HepG2 (cell line): ENCODE results near the gene RPL5. TPM values are rescaled to one million over a fixed set of nuclear protein-coding genes. Genes with fewer than 3 reads are reported as not detected.
A peak's percentile ranks its signal among the peaks of the same experiment; 100 is the strongest.

ENCODE experiments used
- CEBPG ChIP-seq: IDR thresholded peaks from 2 replicates; pipeline ENCODE4 v1.6.1; 2016
- FOSL2 ChIP-seq: sonication (generic); formaldehyde crosslinking; IDR thresholded peaks from 2 replicates; pipeline ENCODE4 v1.4.0; 2020; ENCODE audit warnings: missing genetic modification reagents
- FOXP1 ChIP-seq, 2 experiments: fragments of 450-650 bp in 1 of 2; IDR thresholded peaks; 2 replicates each; pipeline ENCODE4 v1.6.1; 2017 to 2018; ENCODE audit warnings: antibody characterized with exemption in 1 of 2
- HDAC2 ChIP-seq: sonication (generic); formaldehyde crosslinking; IDR thresholded peaks from 2 replicates; pipeline ENCODE4 v1.4.0; 2020; ENCODE audit warnings: missing genetic modification reagents
- HOXA3 ChIP-seq: sonication (generic); formaldehyde crosslinking; IDR thresholded peaks from 2 replicates; pipeline ENCODE4 v1.5.0; 2020; ENCODE audit warnings: missing genetic modification reagents
- HOXD1 ChIP-seq: sonication (generic); formaldehyde crosslinking; IDR thresholded peaks from 2 replicates; pipeline ENCODE4 v1.5.0; 2020; ENCODE audit warnings: missing genetic modification reagents
- KAT7 ChIP-seq: IDR thresholded peaks from 2 replicates; pipeline ENCODE4 v1.6.1; 2018; ENCODE audit warnings: borderline replicate concordance, missing compliant biosample characterization
- KAT8 ChIP-seq: IDR thresholded peaks from 2 replicates; pipeline ENCODE4 v1.6.1; 2016; ENCODE audit warnings: missing genetic modification reagents, missing compliant biosample characterization
- KDM6A ChIP-seq: IDR thresholded peaks from 2 replicates; pipeline ENCODE4 v1.6.1; 2016; ENCODE audit warnings: low read depth
- LCORL ChIP-seq, 2 experiments: fragments of 450-650 bp in 1 of 2; sonication (generic) in 1 of 2; formaldehyde crosslinking in 1 of 2; IDR thresholded peaks; 2 replicates each; pipeline versions ENCODE4 v1.5.0 to v1.6.1; 2017 to 2020; ENCODE audit warnings: antibody characterized with exemption in 1 of 2, missing genetic modification reagents in 1 of 2
- MEIS2 ChIP-seq: sonication (generic); formaldehyde crosslinking; IDR thresholded peaks from 2 replicates; pipeline ENCODE4 v1.9.0; 2021; ENCODE audit warnings: mild to moderate bottlenecking, missing genetic modification reagents
- MYC ChIP-seq: sonication (generic); formaldehyde crosslinking; IDR thresholded peaks from 2 replicates; pipeline ENCODE4 v1.9.0; 2021; ENCODE audit warnings: missing genetic modification reagents, borderline replicate concordance
- RXRB ChIP-seq: IDR thresholded peaks from 2 replicates; pipeline ENCODE4 v1.6.1; 2016; ENCODE audit warnings: borderline replicate concordance, missing genetic modification reagents, missing compliant biosample characterization
- SOX5 ChIP-seq: IDR thresholded peaks from 2 replicates; pipeline ENCODE4 v1.6.1; 2016; ENCODE audit warnings: borderline replicate concordance
- ZBTB7A ChIP-seq: sonication (generic); formaldehyde crosslinking; IDR thresholded peaks from 2 replicates; pipeline ENCODE4 v1.8.0; 2022; ENCODE audit warnings: mild to moderate bottlenecking, missing genetic modification reagents
- ZFY ChIP-seq: sonication (generic); formaldehyde crosslinking; IDR thresholded peaks from 2 replicates; pipeline ENCODE4 v1.4.0; 2020; ENCODE audit warnings: missing genetic modification reagents
- ZNF292 ChIP-seq: sonication (generic); formaldehyde crosslinking; IDR thresholded peaks from 2 replicates; pipeline ENCODE4 v1.8.1; 2022; ENCODE audit warnings: mild to moderate bottlenecking, low read depth, missing genetic modification reagents, borderline replicate concordance
- ZNF331 ChIP-seq: sonication (generic); formaldehyde crosslinking; IDR thresholded peaks from 2 replicates; pipeline ENCODE4 v1.4.0; 2020; ENCODE audit warnings: missing genetic modification reagents
- ZSCAN31 ChIP-seq: sonication (generic); formaldehyde crosslinking; IDR thresholded peaks from 2 replicates; pipeline ENCODE4 v1.5.0; 2020; ENCODE audit warnings: low read depth, mild to moderate bottlenecking, missing genetic modification reagents
- polyA plus RNA-seq, 8 experiments: library from polyadenylated mRNA; depleted of rRNA in 3 of 8; stranded (reverse) in 7 of 8; unstranded in 1 of 8; fragments of >200 nt; fragmentation: Illumina TruSeq in 4 of 8; extraction: Trizol in 4 of 8; gene quantifications; 2 replicates each; pipeline versions ENCODE4 v1.2.1 to v1.2.3, GENCODE V29; 2011 to 2016; ENCODE audit warnings: low read depth in 4 of 8, missing spikeins in 1 of 8, mixed read lengths in 1 of 8; ENCODE audit not compliant: insufficient read depth in 1 of 8
- total RNA-seq, 5 experiments: library from RNA; depleted of rRNA; stranded (reverse); fragments of >200 nt; fragmentation: Illumina TruSeq; extraction: Trizol; gene quantifications; 2 replicates each; pipeline ENCODE4 v1.2.3, GENCODE V29; 2016; ENCODE audit warnings: low read depth in 1 of 5
- TF ChIP-seq, protein P1 (sequence below): sonication (generic); formaldehyde crosslinking; IDR thresholded peaks from 2 replicates; pipeline ENCODE4 v1.4.0; 2020; ENCODE audit warnings: missing genetic modification reagents
- TF ChIP-seq, protein P2 (sequence below): sonication (generic); IDR thresholded peaks from 2 replicates; pipeline ENCODE4 v1.6.1; 2016; ENCODE audit warnings: low read depth, borderline replicate concordance
- TF ChIP-seq, protein P3 (sequence below): IDR thresholded peaks from 2 replicates; pipeline ENCODE4 v1.6.1; 2016; ENCODE audit warnings: mild to moderate bottlenecking
- TF ChIP-seq, protein P4 (sequence below): sonication (generic); formaldehyde crosslinking; IDR thresholded peaks from 2 replicates; pipeline ENCODE4 v1.8.1; 2023; ENCODE audit warnings: mild to moderate bottlenecking, missing genetic modification reagents
- TF ChIP-seq, protein P5 (sequence below): sonication (generic); formaldehyde crosslinking; IDR thresholded peaks from 2 replicates; pipeline ENCODE4 v1.5.0; 2020; ENCODE audit warnings: mild to moderate bottlenecking, missing genetic modification reagents
- TF ChIP-seq, protein P6 (sequence below): sonication (generic); formaldehyde crosslinking; IDR thresholded peaks from 2 replicates; pipeline ENCODE4 v1.4.0; 2020; ENCODE audit warnings: missing genetic modification reagents

RPL5 gene
- total and polyA plus RNA-seq, 2 of the 13 experiments (the other 11 are each of a cell fraction or from before 2014, with no cell fraction given) = 2,304 to 2,520 TPM

DNA sequence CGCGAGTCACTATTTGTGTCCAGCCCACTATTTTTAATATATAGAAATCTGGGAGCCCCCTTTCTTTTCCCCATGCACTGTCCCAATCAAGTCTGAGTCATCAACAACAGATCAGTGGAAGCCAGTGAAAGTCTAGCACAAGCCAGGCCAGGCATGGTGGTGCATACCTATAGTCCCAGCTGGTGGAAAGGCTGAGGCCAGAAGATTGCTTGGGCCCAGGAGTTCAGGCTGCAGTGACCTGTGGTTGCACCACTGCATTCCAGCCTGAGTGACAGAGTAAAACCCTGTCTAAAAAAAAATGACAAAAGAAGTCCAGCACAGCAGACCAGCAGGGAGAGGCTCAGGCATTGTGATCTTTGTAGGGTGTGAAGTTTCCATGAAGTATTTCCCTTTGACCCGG lies 9.0 kb upstream of the RPL5 start (continued):
- TF ChIP-seq, protein P1, sequence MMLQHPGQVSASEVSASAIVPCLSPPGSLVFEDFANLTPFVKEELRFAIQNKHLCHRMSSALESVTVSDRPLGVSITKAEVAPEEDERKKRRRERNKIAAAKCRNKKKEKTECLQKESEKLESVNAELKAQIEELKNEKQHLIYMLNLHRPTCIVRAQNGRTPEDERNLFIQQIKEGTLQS = 0 out of 2 replicates have a peak, but pooled peaks have one; percentile 33
- TF ChIP-seq ZNF292 (CRISPR knock-in tag) (peak; percentile 65; the same call in 1 of the 2 replicates), CEBPG (peak; percentile 75), FOXP1 (IDR thresholded peaks at IDR 0.05) (no peak), FOXP1 (CRISPR knock-in tag; IDR thresholded peaks at IDR 0.05) (0 out of 2 replicates have a peak, but pooled peaks have one; percentile 13), FOSL2 (CRISPR knock-in tag) (peak; percentile 70), HOXA3 (CRISPR knock-in tag) (peak; percentile 37; the same call in 1 of the 2 replicates), MYC (0 out of 2 replicates have a peak, but pooled peaks have one; percentile 27), ZBTB7A (CRISPR knock-in tag) (no peak), KDM6A (CRISPR knock-in tag) (0 out of 2 replicates have a peak, but pooled peaks have one; percentile 10), HOXD1 (no peak), ZSCAN31 (CRISPR knock-in tag) (no peak), KAT7 (no peak), SOX5 (CRISPR knock-in tag) (peak; percentile 66; the same call in 1 of the 2 replicates), HDAC2 (CRISPR knock-in tag) (peak; percentile 33; the same call in 1 of the 2 replicates), MEIS2 (CRISPR knock-in tag) (peak; percentile 35; the same call in 1 of the 2 replicates), RXRB (CRISPR knock-in tag) (0 out of 2 replicates have a peak, but pooled peaks have one; percentile 28), ZNF331 (CRISPR knock-in tag) (peak; percentile 35; the same call in 1 of the 2 replicates), LCORL (IDR thresholded peaks at IDR 0.05) (no peak), LCORL (CRISPR knock-in tag; IDR thresholded peaks at IDR 0.05) (peak; percentile 37; the same call in 1 of the 2 replicates), KAT8 (CRISPR knock-in tag) (no peak), ZFY (CRISPR knock-in tag) (peak; percentile 40; the same call in 1 of the 2 replicates)
- TF ChIP-seq, protein P2, sequence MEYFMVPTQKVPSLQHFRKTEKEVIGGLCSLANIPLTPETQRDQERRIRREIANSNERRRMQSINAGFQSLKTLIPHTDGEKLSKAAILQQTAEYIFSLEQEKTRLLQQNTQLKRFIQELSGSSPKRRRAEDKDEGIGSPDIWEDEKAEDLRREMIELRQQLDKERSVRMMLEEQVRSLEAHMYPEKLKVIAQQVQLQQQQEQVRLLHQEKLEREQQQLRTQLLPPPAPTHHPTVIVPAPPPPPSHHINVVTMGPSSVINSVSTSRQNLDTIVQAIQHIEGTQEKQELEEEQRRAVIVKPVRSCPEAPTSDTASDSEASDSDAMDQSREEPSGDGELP = peak; percentile 87; the same call in 1 of the 2 replicates
- TF ChIP-seq, protein P3, sequence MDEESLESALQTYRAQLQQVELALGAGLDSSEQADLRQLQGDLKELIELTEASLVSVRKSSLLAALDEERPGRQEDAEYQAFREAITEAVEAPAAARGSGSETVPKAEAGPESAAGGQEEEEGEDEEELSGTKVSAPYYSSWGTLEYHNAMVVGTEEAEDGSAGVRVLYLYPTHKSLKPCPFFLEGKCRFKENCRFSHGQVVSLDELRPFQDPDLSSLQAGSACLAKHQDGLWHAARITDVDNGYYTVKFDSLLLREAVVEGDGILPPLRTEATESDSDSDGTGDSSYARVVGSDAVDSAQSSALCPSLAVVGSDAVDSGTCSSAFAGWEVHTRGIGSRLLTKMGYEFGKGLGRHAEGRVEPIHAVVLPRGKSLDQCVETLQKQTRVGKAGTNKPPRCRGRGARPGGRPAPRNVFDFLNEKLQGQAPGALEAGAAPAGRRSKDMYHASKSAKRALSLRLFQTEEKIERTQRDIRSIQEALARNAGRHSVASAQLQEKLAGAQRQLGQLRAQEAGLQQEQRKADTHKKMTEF (CRISPR knock-in tag) = peak; percentile 59; the same call in 1 of the 2 replicates
- TF ChIP-seq, protein P4, sequence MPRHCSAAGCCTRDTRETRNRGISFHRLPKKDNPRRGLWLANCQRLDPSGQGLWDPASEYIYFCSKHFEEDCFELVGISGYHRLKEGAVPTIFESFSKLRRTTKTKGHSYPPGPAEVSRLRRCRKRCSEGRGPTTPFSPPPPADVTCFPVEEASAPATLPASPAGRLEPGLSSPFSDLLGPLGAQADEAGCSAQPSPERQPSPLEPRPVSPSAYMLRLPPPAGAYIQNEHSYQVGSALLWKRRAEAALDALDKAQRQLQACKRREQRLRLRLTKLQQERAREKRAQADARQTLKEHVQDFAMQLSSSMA (CRISPR knock-in tag) = no peak
- TF ChIP-seq, protein P5, sequence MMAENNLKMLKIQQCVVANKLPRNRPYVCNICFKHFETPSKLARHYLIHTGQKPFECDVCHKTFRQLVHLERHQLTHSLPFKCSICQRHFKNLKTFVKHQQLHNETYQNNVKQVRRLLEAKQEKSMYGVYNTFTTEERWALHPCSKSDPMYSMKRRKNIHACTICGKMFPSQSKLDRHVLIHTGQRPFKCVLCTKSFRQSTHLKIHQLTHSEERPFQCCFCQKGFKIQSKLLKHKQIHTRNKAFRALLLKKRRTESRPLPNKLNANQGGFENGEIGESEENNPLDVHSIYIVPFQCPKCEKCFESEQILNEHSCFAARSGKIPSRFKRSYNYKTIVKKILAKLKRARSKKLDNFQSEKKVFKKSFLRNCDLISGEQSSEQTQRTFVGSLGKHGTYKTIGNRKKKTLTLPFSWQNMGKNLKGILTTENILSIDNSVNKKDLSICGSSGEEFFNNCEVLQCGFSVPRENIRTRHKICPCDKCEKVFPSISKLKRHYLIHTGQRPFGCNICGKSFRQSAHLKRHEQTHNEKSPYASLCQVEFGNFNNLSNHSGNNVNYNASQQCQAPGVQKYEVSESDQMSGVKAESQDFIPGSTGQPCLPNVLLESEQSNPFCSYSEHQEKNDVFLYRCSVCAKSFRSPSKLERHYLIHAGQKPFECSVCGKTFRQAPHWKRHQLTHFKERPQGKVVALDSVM (CRISPR knock-in tag) = 0 out of 2 replicates have a peak, but pooled peaks have one; percentile 31
- TF ChIP-seq, protein P6, sequence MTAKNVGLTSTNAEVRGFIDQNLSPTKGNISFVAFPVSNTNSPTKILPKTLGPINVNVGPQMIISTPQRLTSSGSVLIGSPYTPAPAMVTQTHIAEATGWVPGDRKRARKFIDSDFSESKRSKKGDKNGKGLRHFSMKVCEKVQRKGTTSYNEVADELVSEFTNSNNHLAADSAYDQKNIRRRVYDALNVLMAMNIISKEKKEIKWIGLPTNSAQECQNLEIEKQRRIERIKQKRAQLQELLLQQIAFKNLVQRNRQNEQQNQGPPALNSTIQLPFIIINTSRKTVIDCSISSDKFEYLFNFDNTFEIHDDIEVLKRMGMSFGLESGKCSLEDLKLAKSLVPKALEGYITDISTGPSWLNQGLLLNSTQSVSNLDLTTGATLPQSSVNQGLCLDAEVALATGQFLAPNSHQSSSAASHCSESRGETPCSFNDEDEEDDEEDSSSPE (CRISPR knock-in tag) = no peak
